ENCODE measurements around the gene NUP98. TPM values are rescaled to one million over a fixed set of nuclear protein-coding genes. Genes with fewer than 3 reads are reported as not detected.

The NUP98 gene
- 10 to 100 TPM; 79.8 to 81.6 TPM for total RNA-seq

DNA sequence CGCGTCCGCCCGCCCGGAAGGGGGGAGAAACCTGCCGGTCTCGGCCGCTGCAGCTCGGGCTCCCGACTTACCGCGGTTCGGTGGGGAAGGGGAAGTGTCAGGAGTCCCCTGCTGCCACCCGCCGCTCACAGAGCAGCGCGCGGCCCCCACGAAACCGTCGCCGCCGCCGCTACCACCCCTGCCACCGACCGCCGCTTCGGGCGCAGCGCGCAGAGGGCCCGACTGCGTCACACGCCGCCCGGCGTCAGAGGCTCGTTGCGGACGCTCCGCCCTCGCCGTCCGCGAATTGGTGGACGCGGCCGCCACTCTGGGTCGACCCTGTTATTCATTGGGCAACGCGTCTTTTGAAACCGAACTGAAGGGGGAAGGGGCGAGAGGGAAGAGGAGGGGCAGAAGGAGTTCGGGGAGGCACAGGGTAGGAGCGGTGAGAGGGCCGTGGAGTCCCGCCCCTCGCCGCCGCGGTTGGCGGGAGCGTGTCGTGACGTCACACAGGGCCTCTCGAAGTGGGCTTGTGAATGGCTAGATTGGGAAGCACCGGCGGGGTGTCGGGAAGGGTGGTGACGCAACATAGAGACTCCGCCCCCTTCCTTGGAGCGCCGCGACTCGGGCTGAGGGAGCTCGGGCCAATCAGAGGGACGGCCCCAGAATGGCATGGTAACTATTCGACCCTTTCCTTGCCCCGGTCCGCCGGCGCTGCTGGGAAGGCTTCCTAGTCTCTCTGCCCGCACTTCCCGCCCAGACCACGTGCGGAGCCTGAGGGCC lies at the start of gene NUP98:
Gene NUP98, minus strand, starts transcription at position 226 of the 762 bp plus-strand sequence. CDS start 15,437 bp downstream, outside the sequence.

DNA sequence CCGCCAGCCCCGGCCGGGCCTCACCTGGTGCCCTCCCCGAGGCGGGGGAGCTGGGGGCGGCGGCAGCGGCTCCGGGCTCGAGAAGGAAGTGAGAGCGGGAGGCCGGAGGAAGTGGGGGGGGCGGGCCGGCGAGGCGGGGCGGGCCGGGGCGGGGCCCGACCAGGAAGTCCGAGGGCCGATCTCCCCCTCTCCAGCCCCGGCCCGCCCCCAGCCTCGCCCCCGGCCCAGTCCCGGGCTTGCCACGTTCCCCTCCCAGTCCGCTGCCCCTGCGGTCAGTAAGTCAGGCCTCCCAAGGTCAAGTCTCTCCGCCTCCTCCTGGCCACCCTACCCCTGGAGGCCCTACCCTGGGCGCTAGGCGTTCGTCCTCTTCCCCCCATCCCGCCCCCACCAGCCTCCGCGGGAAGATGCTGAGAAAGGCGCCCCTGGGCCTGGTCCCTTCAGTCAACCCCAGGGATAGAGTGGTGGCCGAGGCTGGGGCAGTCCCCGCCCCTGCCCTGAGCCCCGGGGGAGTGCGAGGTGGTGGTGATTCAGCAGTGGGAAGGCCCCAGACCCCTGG lies 43.6 kb upstream of the NUP98 start, which contains the start of gene RHOG:
Gene RHOG, minus strand, starts transcription at position 90 of the 556 bp plus-strand sequence. CDS start 12,821 bp downstream, outside the sequence.

DNA sequence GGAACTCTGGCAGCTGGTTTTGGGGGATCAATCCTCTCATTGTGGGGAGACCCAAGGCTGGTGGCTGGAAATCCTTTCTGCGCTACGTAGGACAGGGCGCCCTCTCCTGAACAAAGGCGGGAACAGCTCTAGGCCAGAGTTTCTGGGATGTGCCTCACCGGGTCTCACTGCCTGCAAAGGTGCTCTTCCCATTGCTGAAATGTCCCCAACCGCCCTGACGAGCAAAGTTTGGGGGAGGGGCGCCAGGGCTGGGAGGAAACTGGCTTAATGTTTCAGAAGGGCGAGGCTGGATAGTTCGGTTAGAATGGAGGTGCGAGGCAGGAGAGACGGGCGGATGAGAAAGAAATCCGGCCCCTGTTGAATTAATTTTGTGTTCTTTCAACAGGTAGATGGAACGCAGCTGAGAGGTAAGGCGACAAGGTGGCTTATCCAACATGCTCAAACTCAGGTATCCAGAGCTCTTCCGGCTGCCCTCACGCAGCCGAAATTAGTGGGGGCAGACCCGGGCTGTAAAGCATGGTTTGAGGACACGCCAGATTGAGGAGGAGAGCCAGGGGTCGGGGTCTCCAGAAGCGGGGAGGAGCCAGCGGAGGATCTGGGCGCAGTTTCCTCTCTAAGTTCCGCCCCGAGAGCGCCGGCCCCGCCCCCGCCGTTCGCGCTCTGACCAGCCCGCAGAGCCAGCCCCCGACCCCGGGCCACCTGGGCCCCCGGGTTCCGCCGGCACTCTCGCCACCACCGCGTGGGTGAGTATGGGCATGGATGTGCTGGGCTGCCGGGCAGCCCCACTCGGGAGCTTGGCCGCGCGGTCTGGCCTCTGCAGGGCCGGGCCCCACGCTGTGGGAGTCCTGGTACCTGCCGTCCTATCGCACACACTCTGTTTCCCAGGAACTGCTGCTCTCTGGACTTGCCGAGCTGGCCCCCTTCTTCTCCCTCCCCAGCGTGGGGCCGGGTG lies 10.8 kb upstream of the NUP98 start, which contains the start of gene PGAP2:
Gene PGAP2, plus strand, starts transcription at position 652 of the 952 bp plus-strand sequence. CDS start 2,700 bp downstream, outside the sequence.

DNA sequence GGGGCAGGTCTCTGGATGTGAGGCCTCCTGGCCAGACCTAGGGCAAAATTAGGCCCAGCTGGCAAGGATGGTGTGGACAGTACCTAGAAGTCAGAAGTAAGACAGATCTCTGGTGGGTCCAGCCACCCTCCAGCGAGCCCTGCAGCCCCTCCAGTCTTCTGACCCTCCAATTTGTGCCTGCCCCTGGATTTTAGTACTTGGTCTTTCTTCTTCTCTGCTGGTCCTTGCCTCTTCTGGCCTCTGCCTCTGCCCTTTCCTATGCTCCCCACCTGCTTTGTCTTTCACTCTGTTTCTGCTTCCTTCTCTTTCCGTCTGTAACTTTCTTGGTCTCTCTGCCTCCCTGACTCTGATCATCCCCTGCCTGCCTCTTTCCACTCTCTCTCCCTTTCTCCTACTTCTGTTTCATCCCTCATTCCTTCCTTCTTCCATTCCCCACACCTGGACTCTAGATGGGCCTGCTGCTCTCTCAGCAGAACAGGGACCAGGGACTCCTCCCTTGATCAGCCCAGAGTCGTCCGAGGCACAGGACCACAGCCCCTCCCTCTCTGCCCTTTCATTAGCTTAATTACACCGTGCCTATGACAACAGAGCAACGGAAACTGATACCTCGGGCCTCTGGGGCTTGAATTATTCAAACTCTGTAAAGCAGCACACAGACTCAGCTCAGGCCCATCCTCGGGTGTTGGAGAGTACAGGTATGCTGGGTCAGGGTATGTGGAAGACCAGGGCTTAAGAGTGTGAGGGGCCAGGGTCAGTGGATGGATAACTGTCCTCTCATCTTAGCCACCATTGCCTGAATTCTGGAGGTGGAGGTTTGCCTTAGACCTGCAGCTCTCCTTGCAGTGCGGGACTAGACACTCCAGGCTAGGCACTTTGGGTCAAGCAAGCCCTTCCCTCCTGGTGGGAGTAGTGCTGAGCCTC lies 125.8 kb downstream of the NUP98 start, which contains the start of gene CHRNA10:
Gene CHRNA10, minus strand, starts transcription at position 51 of the 921 bp plus-strand sequence. CDS start 72 bp downstream, outside the sequence.

DNA sequence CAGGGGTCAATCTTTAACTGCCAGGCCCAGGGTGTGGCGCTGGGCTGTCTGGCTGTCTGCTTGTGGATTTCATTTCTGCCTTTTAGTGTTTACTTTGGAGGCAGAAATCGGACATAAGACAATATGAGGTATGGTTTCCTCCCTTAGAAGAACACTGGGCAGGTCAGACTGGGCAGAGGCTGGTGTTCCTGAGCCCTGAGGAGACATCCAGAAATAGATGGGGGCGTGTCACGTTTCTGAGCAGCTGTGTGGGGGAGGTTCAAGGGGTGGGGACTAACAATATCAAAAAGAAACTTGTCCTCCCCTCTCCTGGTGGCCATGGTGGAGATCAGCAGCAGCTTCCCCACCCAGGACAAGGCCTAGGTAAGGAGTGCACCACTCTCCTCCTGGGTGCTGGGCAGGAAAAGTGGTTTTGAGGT lies 152.5 kb downstream of the NUP98 start, which contains the start of gene ART1:
Gene ART1, plus strand, starts transcription at position 312 of the 419 bp plus-strand sequence. CDS start 14,086 bp downstream, outside the sequence.

DNA sequence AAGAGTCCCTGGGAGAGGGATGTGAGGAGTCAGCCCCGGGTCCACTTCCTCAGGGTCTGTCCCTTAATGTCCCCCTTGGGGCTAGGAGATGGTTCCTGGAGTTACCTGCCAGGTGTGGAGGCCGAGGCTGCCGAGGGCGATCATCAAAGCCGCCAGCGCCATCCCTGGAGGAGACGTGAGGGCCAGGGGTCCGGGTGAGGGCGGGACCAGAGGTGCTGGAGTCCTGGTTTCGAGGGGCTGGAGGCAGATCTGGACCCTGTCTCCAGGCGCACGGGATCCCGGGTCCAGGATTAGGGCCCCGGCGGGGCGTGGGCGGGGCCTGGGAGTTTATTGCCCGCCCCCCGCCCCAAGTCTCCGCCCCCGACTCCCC lies 155.7 kb downstream of the NUP98 start, which contains the start of gene ART5:
Gene ART5, minus strand, starts transcription at position 292 of the 370 bp plus-strand sequence. Its CDS starts 130 bp downstream, at position 162.

Other genes with a start within 250 kb of the NUP98 start
- not detected for gene ART5, start 155.6 kb downstream of the NUP98 start, total RNA-seq
- not detected for gene ART1, start 152.4 kb downstream of the NUP98 start, total RNA-seq
- gene CHRNA10, start 126.2 kb downstream of the NUP98 start, total RNA-seq, result 1 to 10 TPM; 1.7 to 1.9 TPM
- gene PGAP2, start 11.0 kb upstream of the NUP98 start, total RNA-seq, result 10 to 100 TPM; 22.1 to 24.5 TPM
- gene RHOG, start 43.4 kb upstream of the NUP98 start, total RNA-seq, result 100 to 1,000 TPM; 148 to 153 TPM
- gene STIM1, start 58.1 kb upstream of the NUP98 start, total RNA-seq, result 10 to 100 TPM; 90.6 to 90.8 TPM

Data from activated naive CD4-positive, alpha-beta T cell treated with anti-CD3 and anti-CD28 coated beads, Interleukin-2, amount 10 ng/mL, durations not matched to agents 5 hours and 36 hours (primary cell).